ENCODE data around the gene DDX51.

The DDX51 gene

DNA sequence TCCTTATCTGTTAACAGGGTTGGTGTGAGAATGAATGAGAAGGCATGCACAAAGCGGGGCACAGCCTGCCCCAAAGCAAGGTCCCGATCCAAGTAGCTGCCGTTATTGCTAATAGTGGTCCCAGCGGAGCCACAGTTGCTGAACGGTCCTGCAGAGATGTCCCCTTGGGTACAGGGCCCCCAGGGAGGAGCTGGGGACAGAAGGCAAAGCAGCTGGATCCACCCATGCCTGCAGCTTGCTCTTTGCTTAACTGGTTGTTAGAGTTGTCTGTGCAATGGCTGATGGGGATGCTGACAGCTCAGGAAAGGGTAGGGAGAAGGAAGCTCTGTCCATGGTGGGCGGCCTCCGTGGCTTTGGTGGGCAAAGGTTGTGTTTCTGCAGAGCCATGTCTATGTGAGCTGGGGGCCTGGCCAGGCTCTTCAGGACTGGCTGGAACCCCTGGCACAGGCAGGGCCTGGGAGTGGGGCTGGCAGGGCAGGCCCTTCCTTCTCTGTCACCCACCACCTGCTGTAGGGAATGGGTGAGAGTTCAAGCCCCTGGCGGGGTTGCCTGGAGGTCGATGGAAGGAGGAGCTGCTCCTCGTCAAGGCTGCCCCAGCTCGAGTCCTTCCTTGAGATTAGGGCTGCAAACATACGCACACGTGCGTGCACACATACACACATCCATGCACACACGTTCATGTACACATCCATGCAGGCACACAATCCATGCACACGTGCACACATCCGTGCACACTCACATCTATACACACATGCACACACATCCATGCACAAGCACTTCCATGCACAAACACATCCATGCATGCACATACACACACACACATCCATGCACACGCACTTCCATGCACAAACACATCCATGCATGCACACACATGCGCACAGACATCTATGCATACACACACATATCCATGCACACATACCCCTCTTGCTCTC lies 35.6 kb upstream of the DDX51 start:
- no peak for DNase-seq (ENCODE audit: low spot score)

DNA sequence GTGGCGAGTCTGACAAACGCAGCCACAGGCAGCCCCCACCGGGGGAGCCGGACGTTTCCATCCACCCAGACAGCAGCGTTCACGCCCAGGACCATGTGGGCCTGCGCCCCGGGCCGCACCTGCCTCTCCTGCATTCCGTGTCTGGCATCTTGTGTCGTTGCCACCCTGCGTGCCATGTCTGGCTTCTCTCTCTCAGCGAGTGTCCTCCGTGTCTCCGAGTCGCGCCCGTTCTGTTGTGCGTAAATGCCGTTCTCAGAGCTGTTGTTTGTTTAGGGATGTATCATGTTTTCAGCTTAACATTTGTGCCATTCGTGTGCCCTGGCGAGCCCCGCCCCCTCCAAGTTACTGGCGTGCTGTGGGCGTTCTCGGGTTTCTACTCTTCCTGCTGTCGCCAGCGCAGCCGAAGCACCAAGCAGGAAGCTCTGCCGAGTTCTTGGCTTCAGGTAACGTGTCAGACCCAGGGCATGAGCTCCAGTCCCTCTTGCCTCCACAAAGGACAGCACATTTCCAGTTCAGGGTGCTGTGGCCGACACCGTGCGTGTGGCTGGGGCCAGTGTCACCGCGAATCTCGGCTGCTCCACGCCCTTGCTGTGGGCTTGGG lies 34.8 kb upstream of the DDX51 start:
- DNase-seq (ENCODE audit: low spot score), result no peak

GRCh38 chr12:132178316-132178715 lies 34.2 kb upstream of the DDX51 start:
- DNase-seq (ENCODE audit: low spot score), result no peak

DNA sequence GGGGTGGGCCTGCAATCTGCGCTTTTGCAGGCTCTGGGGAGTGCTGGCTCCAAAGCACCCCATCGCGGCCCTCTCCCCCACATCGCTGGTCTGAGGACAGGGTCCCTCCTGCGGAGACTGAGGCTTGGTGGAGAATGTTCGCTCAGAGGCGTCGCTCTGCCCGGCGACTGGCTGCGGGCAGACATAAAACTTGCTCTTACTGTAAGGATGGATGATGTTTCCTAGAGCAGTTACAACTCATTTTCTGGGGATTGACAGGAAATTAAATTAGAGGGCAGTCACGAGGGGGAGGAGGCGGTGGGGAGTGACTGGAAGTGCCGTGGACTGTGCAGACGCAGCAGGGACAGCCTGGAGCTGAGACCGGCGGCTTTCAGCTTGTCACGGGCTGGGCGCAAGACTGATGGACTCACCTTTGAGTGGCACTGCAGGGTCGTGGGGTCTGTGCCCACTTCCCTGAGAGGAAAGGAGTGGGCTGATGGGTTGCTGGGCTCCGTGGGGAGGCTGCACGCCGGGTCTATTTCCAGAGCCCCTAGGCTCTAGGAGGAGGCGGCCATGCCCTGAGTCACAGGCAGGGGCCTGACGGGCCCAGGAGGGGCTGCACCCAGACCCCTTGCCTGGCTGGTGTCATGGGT lies 32.9 kb upstream of the DDX51 start:
- DNase-seq (ENCODE audit: low spot score), result no peak

DNA sequence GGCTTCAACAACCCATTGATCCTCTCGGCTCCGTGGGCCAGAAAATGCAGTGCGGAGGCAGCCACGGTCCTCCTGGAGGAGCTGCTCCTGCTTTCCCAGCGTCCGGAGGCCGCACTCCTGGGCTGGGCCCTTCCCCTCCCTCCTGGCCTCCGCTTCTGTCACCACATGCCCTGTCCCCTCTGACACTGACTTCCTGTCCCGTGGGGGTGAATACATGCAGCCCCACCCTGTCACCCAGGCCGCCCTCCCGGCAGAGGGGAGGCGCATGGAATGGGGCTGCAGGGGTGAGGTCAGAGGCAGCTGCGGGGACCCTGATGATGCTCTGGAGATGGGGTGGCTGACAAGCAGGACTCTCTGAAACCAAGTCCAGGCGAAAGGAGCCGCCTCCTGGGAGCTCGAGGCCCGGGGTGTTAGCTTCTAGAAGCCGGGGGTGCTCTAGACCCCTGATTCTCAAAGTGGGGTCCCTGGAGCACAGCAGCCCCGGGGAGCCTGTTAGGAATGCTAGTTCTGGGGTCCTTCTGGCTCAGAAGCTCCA lies 32.3 kb upstream of the DDX51 start:
- DNase-seq (ENCODE audit: low spot score), result no peak

DNA sequence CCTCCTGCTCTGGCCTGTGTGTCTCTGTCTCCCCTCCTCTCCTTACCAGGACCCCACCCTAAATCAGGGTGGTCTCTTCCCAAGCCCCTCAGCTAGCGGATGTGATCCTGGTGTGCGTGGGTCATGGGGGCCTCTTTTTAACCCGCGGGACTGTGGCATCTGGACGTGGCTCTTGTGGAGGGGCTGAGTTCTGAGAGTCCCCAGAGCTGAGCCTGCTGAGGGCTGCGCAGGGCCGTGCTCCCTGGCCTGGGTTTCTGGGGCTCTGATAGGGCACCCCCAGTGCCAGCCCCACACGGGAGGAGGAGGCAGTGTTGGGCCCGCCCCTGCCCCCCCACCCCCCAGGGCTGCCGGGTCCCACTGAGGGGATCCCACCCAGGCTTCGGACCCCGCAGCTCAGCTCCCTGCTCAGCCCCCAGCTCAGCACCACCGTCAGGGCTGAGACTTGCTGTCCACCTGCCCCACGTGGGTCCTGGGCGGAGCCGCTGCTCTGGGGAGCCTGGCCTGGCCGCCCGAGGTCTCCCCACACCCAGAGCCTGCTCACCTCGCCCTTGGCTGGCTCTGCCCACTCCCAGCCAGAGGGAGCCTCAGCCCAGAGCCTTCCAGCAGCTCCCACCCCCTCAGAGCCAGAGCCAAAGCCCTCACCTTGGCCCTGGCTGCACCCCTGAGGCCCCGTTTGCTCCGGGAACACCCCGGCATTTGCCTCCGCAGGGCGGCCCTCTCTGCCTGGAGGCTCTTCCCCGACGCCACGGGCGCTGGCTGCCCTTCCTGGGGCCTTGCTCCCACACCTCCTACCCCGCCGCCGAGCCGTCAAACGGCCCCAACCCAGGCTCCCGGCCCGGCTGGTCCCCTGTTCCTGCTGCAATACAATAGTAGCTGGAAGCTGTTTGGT lies 31.6 kb upstream of the DDX51 start:
- DNase-seq (ENCODE audit: low spot score), result no peak

- no peak for DNase-seq (ENCODE audit: low spot score)
Measured at GRCh38 chr12:132174839-132175490, 30.8 kb upstream of the DDX51 start.

- no peak for DNase-seq (ENCODE audit: low spot score)
Measured at GRCh38 chr12:132174015-132174838, 30.1 kb upstream of the DDX51 start.

- DNase-seq (ENCODE audit: low spot score), result no peak
Measured at GRCh38 chr12:132173135-132174014, 29.3 kb upstream of the DDX51 start.

- no peak for DNase-seq (ENCODE audit: low spot score)
Measured at GRCh38 chr12:132172619-132173018, 28.5 kb upstream of the DDX51 start.

- DNase-seq (ENCODE audit: low spot score), result no peak
Measured at GRCh38 chr12:132171968-132172521, 27.9 kb upstream of the DDX51 start.

- DNase-seq (ENCODE audit: low spot score), result no peak
Measured at GRCh38 chr12:132171293-132171967, 27.3 kb upstream of the DDX51 start.

- no peak for DNase-seq (ENCODE audit: low spot score)
Measured at GRCh38 chr12:132170637-132171292, 26.6 kb upstream of the DDX51 start.

DNA sequence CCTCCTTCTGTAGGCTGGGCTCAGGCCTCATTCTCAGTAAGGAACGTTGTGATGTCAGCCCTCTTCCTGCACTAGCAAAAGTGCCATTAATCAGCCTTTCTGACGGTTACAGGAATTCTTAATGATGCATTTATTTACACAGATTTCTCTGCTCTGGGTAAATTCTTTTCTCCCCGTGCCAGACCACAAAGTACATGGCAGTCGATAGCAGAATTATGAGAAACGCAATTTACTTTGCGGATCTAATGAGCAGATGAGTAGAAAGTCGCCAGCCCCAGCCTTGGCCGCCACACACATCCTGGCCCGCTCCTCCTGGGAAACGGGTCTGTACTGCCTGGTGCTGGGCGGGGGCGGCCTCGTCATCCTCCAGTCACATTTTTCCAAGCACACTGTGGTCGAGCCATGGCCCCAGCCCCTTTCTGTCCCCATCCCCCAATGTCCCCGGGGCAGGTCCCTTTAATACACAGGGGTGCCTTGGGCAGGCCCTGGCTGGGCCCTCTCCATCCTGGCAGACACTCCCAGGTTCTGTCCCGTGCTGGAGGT lies 26.0 kb upstream of the DDX51 start:
- DNase-seq (ENCODE audit: low spot score), result no peak

GRCh38 chr12:132169376-132169775 lies 25.3 kb upstream of the DDX51 start:
- no peak for DNase-seq (ENCODE audit: low spot score)

DNA sequence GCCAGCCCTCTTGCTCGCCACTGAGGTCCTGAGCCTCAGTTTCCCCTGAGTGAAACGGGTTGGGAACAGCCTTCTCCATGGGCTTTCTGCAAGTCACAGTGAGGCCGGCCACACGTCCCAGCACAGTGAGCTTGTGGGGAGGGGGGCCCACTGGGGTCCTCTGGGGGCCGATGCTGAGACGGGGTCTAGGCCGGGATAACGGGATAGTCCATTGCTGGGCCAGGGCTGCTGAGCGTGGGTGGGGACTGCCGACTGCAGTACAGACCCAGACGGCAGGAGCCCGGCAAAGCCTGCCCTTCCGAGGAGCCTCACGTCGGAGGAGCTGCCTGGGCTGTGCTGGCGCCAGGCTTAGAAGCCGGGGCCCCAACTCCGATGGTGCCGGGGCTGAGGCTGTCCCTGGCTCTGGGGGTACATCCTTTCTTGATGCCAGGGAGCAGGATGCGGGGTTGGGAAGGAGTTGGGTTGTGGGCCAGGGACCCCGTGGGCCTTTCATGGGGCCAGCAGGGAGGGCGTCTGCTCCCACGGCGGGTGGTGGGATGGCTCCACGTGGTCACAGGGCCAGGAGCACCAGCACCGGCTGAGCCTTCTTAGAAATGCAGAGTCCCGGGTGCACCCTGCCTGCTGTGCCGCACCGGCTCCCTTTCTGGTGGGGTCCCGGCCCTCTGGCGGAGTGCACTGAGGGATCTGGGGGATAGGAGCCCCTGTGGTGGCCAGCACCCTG lies 24.4 kb upstream of the DDX51 start:
- no peak for DNase-seq (ENCODE audit: low spot score)

All from cerebellar cortex (tissue), 1 donor.